Neural cell (in vitro differentiated cells): ENCODE results near the gene PANX1. TPM values are rescaled to one million over a fixed set of nuclear protein-coding genes. Genes with fewer than 3 reads are reported as not detected.

ENCODE experiments used
- H2AFZ ChIP-seq: fragments of 200-600, 300-800 bp; sonication (generic), shearing (Covaris generic); 2 replicates; pipeline ENCODE4 v1.6.0; 2014; ENCODE audit warnings: low read depth, mild to moderate bottlenecking, antibody characterized with exemption, low read length, moderate library complexity
- H3F3A ChIP-seq: fragments of 200-600 bp; shearing (Covaris generic); 2 replicates; pipeline ENCODE4 v1.6.1; 2016; ENCODE audit warnings: mild to moderate bottlenecking, moderate library complexity, mixed read lengths, antibody characterized with exemption, low read length; ENCODE audit not compliant: insufficient read depth, poor library complexity, severe bottlenecking
- H3K27ac ChIP-seq: fragments of 200-600, 300-800 bp; sonication (generic), shearing (Covaris generic); 2 replicates; pipeline ENCODE4 v1.5.1; 2014; ENCODE audit warnings: mild to moderate bottlenecking, low read length, moderate library complexity
- H3K27me3 ChIP-seq: fragments of 300-800, 200-600 bp; sonication (generic), shearing (Covaris generic); 2 replicates; pipeline ENCODE4 v1.6.0; 2014; ENCODE audit warnings: mild to moderate bottlenecking, low read depth, low read length, moderate library complexity; ENCODE audit not compliant: insufficient read depth
- H3K36me3 ChIP-seq: fragments of 300-800, 200-600 bp; sonication (generic), shearing (Covaris generic); 2 replicates; pipeline ENCODE4 v1.5.1; 2014; ENCODE audit warnings: mild to moderate bottlenecking, antibody characterized with exemption, low read length, moderate library complexity; ENCODE audit not compliant: insufficient read depth
- H3K4me2 ChIP-seq: fragments of 300-800, 200-600 bp; sonication (generic), shearing (Covaris generic); 2 replicates; pipeline ENCODE4 v1.6.0; 2014; ENCODE audit warnings: mild to moderate bottlenecking, low read length
- H3K4me3 ChIP-seq: fragments of 300-800, 200-600 bp; sonication (generic), shearing (Covaris generic); 2 replicates; pipeline ENCODE4 v1.5.1; 2014; ENCODE audit warnings: mild to moderate bottlenecking, low read length, moderate library complexity
- H3K79me2 ChIP-seq: fragments of 200-600 bp; shearing (Covaris generic); replicated peaks from 2 replicates; pipeline ENCODE4 v1.6.0; 2014; ENCODE audit warnings: mild to moderate bottlenecking, low read length, moderate library complexity; ENCODE audit not compliant: insufficient read depth
- H3K9ac ChIP-seq: fragments of 300-800, 200-600 bp; sonication (generic), shearing (Covaris generic); 2 replicates; pipeline ENCODE4 v1.6.1; 2016; ENCODE audit warnings: mild to moderate bottlenecking, low read length, mixed read lengths
- H3K9me2 ChIP-seq: fragments of 200-600 bp; shearing (Covaris generic); 2 replicates; pipeline ENCODE4 v1.6.1; 2016; ENCODE audit warnings: mild to moderate bottlenecking, low read length, mixed read lengths; ENCODE audit not compliant: insufficient read depth
- H3K9me3 ChIP-seq: fragments of 200-600, 300-800 bp; sonication (generic), shearing (Covaris generic); 2 replicates; pipeline ENCODE4 v1.6.1; 2016; ENCODE audit warnings: mild to moderate bottlenecking, mixed run types, low read length, moderate library complexity, mixed read lengths
- H4K20me1 ChIP-seq: fragments of 200-600 bp; shearing (Covaris generic); 2 replicates; pipeline ENCODE4 v1.6.1; 2016; ENCODE audit warnings: mild to moderate bottlenecking, mixed run types; ENCODE audit not compliant: insufficient read depth
- EP300 ChIP-seq: fragments of 450-650 bp; conservative IDR thresholded peaks from 2 replicates; pipeline ENCODE4 v1.6.1; 2014; ENCODE audit warnings: antibody characterized with exemption, mild to moderate bottlenecking, moderate library complexity; ENCODE audit not compliant: poor library complexity, severe bottlenecking
- EZH2 ChIP-seq: fragments of 200-600, 300-800 bp; shearing (Covaris generic), sonication (generic); IDR thresholded peaks from 2 replicates; pipeline ENCODE4 v1.6.1; 2014; ENCODE audit warnings: antibody characterized with exemption, low read length, borderline replicate concordance, mild to moderate bottlenecking; ENCODE audit not compliant: insufficient read depth, poor library complexity, severe bottlenecking
- MXI1 ChIP-seq: fragments of 450-650 bp; conservative IDR thresholded peaks from 2 replicates; pipeline ENCODE4 v1.6.1; 2014; ENCODE audit warnings: antibody characterized with exemption, mild to moderate bottlenecking; ENCODE audit not compliant: poor library complexity, severe bottlenecking
- POLR2AphosphoS5 ChIP-seq: IDR thresholded peaks from 2 replicates; pipeline ENCODE4 v1.6.1; 2012
- RAD21 ChIP-seq: fragments of 450-650 bp; conservative IDR thresholded peaks from 2 replicates; pipeline ENCODE4 v1.6.1; 2014; ENCODE audit warnings: antibody characterized with exemption, mild to moderate bottlenecking, moderate library complexity
- SMC3 ChIP-seq: fragments of 450-650 bp; conservative IDR thresholded peaks from 2 replicates; pipeline ENCODE4 v1.6.1; 2014; ENCODE audit warnings: antibody characterized with exemption, mild to moderate bottlenecking, moderate library complexity; ENCODE audit not compliant: poor library complexity
- TAF1 ChIP-seq: IDR thresholded peaks from 2 replicates; pipeline ENCODE4 v1.6.1; 2012; ENCODE audit warnings: low read depth
- polyA plus RNA-seq: library from polyadenylated mRNA; depleted of rRNA; stranded (reverse); fragments of >200 nt; gene quantifications from 2 replicates; pipeline ENCODE4 v1.2.3, GENCODE V29; 2014
- TF ChIP-seq, protein P1 (sequence below): IDR thresholded peaks from 2 replicates; pipeline ENCODE4 v1.6.1; 2012; ENCODE audit warnings: borderline replicate concordance
- TF ChIP-seq, protein P2 (sequence below): fragments of 450-650 bp; IDR thresholded peaks from 2 replicates; pipeline ENCODE4 v1.5.1; 2014; ENCODE audit warnings: antibody characterized with exemption, mild to moderate bottlenecking, moderate library complexity; ENCODE audit not compliant: poor library complexity, severe bottlenecking

The PANX1 gene
- polyA plus RNA-seq, 1 donor from 2014 or later, result 48.0 TPM

DNA sequence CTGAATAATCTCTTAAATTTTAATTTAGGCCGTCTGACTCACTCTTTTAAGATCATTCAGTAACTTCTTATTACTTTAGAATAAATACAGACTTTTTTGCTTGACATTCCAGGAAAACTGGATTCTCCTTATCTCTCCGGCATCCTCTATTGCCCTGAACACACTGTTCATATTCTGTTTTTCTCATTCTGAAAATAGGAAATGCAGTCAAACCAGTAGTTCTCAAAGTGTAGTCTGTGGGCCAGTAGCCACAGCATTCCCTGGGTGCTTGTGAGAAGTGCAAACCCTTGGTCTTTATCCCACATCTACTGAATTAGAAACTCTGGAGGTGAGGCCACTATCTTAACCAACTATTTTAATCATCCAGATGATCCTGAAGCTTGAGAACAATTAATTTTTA lies 84.3 kb downstream of the PANX1 start (continued):
- TF ChIP-seq, protein P1, sequence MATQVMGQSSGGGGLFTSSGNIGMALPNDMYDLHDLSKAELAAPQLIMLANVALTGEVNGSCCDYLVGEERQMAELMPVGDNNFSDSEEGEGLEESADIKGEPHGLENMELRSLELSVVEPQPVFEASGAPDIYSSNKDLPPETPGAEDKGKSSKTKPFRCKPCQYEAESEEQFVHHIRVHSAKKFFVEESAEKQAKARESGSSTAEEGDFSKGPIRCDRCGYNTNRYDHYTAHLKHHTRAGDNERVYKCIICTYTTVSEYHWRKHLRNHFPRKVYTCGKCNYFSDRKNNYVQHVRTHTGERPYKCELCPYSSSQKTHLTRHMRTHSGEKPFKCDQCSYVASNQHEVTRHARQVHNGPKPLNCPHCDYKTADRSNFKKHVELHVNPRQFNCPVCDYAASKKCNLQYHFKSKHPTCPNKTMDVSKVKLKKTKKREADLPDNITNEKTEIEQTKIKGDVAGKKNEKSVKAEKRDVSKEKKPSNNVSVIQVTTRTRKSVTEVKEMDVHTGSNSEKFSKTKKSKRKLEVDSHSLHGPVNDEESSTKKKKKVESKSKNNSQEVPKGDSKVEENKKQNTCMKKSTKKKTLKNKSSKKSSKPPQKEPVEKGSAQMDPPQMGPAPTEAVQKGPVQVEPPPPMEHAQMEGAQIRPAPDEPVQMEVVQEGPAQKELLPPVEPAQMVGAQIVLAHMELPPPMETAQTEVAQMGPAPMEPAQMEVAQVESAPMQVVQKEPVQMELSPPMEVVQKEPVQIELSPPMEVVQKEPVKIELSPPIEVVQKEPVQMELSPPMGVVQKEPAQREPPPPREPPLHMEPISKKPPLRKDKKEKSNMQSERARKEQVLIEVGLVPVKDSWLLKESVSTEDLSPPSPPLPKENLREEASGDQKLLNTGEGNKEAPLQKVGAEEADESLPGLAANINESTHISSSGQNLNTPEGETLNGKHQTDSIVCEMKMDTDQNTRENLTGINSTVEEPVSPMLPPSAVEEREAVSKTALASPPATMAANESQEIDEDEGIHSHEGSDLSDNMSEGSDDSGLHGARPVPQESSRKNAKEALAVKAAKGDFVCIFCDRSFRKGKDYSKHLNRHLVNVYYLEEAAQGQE, result no peak
- TF ChIP-seq TAF1, result no peak

DNA sequence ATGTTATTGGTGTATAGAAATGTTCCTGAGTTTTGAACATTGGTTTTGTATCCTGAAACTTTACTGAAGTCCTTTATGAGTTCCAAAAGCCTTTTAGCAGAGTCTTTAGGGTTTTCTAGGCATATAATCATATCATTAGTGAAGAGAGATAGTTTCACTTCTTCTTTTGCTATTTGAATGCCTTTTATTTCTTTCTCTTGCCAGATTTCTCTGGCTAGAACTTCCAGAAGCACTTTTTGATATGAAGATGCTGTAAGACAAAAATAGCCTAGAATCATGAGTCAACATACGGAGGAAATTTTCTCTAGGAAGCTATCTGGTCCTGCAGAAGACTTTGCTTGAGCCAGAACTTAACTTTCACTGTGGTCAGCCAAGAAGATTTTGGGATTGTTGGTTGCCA lies 89.1 kb downstream of the PANX1 start:
- Histone ChIP-seq H3K79me2 (no peaks in the 10 kb centered on the region), H3K4me3 (no peak overlapping the region), H3K9ac (no peak overlapping the region), H2AFZ (no peak overlapping the region), H3K36me3 (no peaks in the 10 kb centered on the region), H4K20me1 (no peaks in the 10 kb centered on the region), H3K27ac (no peak overlapping the region), H3K9me3 (no peaks in the 10 kb centered on the region), H3K27me3 (no peaks in the 10 kb centered on the region), H3F3A (no peaks in the 10 kb centered on the region), H3K9me2 (no peaks in the 10 kb centered on the region), H3K4me2 (no peak overlapping the region)
- TF ChIP-seq, protein P2, sequence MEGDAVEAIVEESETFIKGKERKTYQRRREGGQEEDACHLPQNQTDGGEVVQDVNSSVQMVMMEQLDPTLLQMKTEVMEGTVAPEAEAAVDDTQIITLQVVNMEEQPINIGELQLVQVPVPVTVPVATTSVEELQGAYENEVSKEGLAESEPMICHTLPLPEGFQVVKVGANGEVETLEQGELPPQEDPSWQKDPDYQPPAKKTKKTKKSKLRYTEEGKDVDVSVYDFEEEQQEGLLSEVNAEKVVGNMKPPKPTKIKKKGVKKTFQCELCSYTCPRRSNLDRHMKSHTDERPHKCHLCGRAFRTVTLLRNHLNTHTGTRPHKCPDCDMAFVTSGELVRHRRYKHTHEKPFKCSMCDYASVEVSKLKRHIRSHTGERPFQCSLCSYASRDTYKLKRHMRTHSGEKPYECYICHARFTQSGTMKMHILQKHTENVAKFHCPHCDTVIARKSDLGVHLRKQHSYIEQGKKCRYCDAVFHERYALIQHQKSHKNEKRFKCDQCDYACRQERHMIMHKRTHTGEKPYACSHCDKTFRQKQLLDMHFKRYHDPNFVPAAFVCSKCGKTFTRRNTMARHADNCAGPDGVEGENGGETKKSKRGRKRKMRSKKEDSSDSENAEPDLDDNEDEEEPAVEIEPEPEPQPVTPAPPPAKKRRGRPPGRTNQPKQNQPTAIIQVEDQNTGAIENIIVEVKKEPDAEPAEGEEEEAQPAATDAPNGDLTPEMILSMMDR, result no peak
- TF ChIP-seq POLR2AphosphoS5, result no peak
- no peak for TF ChIP-seq EZH2
- TF ChIP-seq TAF1, result no peak
- TF ChIP-seq, protein P1, result no peak
- TF ChIP-seq SMC3, result no peak
- no peak for TF ChIP-seq RAD21
- no peak for TF ChIP-seq EP300
- TF ChIP-seq MXI1, result no peak

DNA sequence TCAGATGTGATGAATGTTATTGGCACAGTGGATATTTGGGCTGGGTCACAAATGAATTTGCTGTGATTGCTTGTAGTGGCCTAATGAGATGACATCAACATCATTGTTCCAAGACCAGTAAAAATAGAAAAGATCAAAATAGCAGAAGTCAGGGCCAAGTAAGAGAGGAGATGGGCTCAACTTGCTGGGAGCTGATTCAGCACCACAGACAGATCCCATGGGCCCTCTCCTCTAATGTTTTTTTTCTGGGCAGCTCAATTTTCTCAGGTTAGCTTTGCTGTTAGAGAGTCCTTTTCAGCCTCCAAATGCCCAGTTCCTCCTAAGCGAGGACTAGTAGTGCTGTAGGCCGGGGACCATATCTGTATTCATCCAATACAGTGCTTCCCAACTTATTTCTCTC lies 89.7 kb downstream of the PANX1 start:
- no peaks in the 10 kb centered on the region for H3K79me2 ChIP-seq
- no peaks in the 10 kb centered on the region for H3F3A ChIP-seq
- no peak overlapping the region for H3K9ac ChIP-seq
- no peaks in the 10 kb centered on the region for H3K27me3 ChIP-seq
- H4K20me1 ChIP-seq, result no peaks in the 10 kb centered on the region
- H3K36me3 ChIP-seq, result no peaks in the 10 kb centered on the region
- no peak overlapping the region for H3K4me2 ChIP-seq
- TF ChIP-seq EZH2, result no peak
- TF ChIP-seq, protein P1, result no peak
- no peak for TF ChIP-seq RAD21
- TF ChIP-seq TAF1, result no peak
- no peak for TF ChIP-seq EP300
- no peak for TF ChIP-seq POLR2AphosphoS5
- TF ChIP-seq SMC3, result no peak
- H3K9me3 ChIP-seq, result no peaks in the 10 kb centered on the region
- no peaks in the 10 kb centered on the region for H3K9me2 ChIP-seq
- H3K4me3 ChIP-seq, result no peak overlapping the region
- H2AFZ ChIP-seq, result no peak overlapping the region
- no peak overlapping the region for H3K27ac ChIP-seq
